ENCODE measurements around the gene SLC24A4.

The SLC24A4 gene

DNA sequence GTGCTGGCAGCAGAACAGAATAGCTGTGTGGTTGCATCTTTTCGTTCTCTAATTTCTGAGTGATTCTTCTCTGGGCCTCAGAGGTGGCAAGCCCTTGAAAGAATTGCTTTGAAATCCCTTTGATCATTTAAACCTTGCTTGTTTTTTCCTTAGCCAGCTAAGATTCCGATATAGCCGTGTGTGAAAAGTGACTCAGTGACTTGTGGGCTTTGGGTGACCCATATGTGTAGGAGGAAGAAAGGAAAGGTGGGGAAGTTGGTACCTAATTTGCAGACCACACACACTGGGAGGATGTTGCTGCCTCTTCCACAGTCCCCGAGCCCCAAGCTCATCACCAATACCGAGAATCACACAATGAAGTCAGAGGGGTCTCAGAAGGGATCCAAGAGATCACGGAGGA is 18.8 kb downstream of the SLC24A4 start:
- peaks cover 4% of the 10 kb centered on the region for H3K27me3 ChIP-seq (ENCODE audit: insufficient read depth, poor library complexity, severe bottlenecking)
- DNase-seq (ENCODE audit: low read depth in 1 of 2, low spot score in 1 of 2): no peak
- TF ChIP-seq, protein P1, sequence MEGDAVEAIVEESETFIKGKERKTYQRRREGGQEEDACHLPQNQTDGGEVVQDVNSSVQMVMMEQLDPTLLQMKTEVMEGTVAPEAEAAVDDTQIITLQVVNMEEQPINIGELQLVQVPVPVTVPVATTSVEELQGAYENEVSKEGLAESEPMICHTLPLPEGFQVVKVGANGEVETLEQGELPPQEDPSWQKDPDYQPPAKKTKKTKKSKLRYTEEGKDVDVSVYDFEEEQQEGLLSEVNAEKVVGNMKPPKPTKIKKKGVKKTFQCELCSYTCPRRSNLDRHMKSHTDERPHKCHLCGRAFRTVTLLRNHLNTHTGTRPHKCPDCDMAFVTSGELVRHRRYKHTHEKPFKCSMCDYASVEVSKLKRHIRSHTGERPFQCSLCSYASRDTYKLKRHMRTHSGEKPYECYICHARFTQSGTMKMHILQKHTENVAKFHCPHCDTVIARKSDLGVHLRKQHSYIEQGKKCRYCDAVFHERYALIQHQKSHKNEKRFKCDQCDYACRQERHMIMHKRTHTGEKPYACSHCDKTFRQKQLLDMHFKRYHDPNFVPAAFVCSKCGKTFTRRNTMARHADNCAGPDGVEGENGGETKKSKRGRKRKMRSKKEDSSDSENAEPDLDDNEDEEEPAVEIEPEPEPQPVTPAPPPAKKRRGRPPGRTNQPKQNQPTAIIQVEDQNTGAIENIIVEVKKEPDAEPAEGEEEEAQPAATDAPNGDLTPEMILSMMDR (IDR thresholded peaks at IDR 0.05; ENCODE audit: insufficient read depth, low read length): no peak
- TF ChIP-seq GABPA (IDR thresholded peaks at IDR 0.05; ENCODE audit: low read depth): no peak
- TF ChIP-seq, protein P2, sequence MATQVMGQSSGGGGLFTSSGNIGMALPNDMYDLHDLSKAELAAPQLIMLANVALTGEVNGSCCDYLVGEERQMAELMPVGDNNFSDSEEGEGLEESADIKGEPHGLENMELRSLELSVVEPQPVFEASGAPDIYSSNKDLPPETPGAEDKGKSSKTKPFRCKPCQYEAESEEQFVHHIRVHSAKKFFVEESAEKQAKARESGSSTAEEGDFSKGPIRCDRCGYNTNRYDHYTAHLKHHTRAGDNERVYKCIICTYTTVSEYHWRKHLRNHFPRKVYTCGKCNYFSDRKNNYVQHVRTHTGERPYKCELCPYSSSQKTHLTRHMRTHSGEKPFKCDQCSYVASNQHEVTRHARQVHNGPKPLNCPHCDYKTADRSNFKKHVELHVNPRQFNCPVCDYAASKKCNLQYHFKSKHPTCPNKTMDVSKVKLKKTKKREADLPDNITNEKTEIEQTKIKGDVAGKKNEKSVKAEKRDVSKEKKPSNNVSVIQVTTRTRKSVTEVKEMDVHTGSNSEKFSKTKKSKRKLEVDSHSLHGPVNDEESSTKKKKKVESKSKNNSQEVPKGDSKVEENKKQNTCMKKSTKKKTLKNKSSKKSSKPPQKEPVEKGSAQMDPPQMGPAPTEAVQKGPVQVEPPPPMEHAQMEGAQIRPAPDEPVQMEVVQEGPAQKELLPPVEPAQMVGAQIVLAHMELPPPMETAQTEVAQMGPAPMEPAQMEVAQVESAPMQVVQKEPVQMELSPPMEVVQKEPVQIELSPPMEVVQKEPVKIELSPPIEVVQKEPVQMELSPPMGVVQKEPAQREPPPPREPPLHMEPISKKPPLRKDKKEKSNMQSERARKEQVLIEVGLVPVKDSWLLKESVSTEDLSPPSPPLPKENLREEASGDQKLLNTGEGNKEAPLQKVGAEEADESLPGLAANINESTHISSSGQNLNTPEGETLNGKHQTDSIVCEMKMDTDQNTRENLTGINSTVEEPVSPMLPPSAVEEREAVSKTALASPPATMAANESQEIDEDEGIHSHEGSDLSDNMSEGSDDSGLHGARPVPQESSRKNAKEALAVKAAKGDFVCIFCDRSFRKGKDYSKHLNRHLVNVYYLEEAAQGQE (IDR thresholded peaks at IDR 0.05; ENCODE audit: insufficient replicate concordance, low read depth): no peak
- no peak for TF ChIP-seq SPI1 (IDR thresholded peaks at IDR 0.05; ENCODE audit: borderline replicate concordance, low read depth)
- no peak for TF ChIP-seq POLR2AphosphoS5 (IDR thresholded peaks at IDR 0.05; ENCODE audit: low read depth)
- no peak overlapping the region for H3K4me3 ChIP-seq (replicated peaks; ENCODE audit: insufficient read depth, low read length)
- H3K27ac ChIP-seq (replicated peaks): no peak overlapping the region

DNA sequence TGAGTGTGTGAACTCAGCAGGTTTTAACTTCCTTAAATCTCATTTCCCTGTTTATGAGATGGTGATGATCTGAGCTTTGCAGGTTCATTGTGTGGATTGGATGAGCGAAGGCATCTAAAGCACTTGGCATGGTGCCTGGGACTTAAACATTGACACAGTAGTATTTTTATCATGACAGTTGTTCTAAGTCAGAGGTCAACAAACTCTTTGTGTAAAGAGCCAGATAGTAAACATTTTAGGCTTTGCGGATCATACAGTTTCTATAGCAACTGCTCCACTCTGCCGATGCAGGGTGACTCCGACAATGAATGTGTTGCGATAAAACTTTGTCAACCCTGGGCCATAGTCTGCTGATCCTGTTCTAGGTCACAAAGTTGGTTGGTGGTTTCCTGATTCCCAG is 25.2 kb downstream of the SLC24A4 start:
- no peak for DNase-seq (ENCODE audit: low read depth in 1 of 2, low spot score in 1 of 2)

DNA sequence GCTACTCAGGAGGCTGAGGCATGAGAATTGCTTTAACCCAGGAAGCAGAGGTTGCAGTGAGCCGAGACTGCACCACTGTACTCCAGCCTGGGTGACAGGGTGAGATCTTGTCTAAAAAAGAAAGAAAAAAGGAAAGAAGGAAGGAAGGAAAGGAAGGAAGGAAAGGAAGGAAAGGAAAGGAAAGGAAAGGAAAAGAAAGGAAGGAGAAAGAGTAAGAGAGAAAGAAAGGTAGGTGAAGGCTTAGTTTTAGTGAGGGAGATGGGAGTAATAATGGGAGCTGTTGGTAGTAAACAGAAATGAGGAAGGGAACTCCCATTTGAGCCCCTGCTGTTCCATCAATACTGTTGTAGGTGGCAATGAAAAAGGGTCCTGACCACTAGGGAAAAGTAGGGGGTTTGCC is 28.8 kb downstream of the SLC24A4 start:
- Histone ChIP-seq H3K4me3 (replicated peaks; ENCODE audit: insufficient read depth, low read length) (no peak overlapping the region), H3K27me3 (ENCODE audit: insufficient read depth, poor library complexity, severe bottlenecking) (peaks cover 4% of the 10 kb centered on the region), H3K27ac (replicated peaks) (no peak overlapping the region)
- no peak for TF ChIP-seq POLR2AphosphoS5 (IDR thresholded peaks at IDR 0.05; ENCODE audit: low read depth)
- no peak for TF ChIP-seq SPI1 (IDR thresholded peaks at IDR 0.05; ENCODE audit: borderline replicate concordance, low read depth)
- TF ChIP-seq GABPA (IDR thresholded peaks at IDR 0.05; ENCODE audit: low read depth): no peak
- no peak for DNase-seq (ENCODE audit: low read depth in 1 of 2, low spot score in 1 of 2)

More for the DNA sequence above, 25.2 kb downstream of the SLC24A4 start:
- no peak overlapping the region for H3K27ac ChIP-seq (replicated peaks)
- no peak overlapping the region for H3K4me3 ChIP-seq (replicated peaks; ENCODE audit: insufficient read depth, low read length)
- H3K27me3 ChIP-seq (ENCODE audit: insufficient read depth, poor library complexity, severe bottlenecking): peaks cover 4% of the 10 kb centered on the region
- TF ChIP-seq POLR2AphosphoS5 (IDR thresholded peaks at IDR 0.05; ENCODE audit: low read depth): no peak
- TF ChIP-seq, protein P1 (IDR thresholded peaks at IDR 0.05; ENCODE audit: insufficient read depth, low read length): no peak
- no peak for TF ChIP-seq SPI1 (IDR thresholded peaks at IDR 0.05; ENCODE audit: borderline replicate concordance, low read depth)
- TF ChIP-seq, protein P2 (IDR thresholded peaks at IDR 0.05; ENCODE audit: insufficient replicate concordance, low read depth): no peak
- no peak for TF ChIP-seq GABPA (IDR thresholded peaks at IDR 0.05; ENCODE audit: low read depth)

DNA sequence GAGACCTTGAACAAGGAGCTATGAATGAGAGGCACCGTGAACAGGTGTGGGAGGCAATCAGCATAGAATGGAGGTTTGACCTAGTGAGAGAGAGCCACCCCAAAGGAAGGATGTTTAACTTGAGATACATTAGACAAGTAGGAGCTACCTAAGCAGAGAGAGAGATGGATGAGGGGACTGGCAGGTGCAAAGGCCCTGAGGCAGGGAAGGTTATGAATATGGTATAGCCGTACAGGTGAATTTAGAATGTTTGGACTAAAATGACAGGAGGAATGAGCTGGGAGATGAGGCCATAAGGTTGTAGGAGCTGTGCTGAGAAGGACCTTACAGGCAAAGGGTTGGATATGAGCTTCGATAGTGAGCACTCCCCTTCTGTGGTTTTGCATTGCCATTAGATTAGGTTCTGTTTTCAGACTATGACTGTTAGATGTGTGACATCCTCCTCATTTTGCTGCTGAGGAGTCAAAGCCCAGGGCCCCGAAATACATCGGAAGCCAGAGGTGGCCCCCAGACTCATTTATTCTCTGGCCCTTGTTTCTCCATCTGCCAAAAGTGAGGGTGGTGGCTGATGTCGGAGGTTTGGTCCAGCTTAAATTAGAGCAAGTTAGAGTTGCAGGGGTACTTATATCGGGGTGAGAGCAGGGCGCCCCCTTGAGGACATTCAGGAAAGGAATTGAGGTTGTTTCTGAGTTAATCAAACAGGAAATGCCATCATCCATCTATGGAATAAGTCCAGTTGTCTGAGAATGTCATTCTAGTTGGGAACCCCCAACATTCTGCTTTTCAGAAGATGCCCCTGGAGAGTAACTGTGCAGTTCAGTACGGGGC is 29.4 kb downstream of the SLC24A4 start:
- DNase-seq (ENCODE audit: low read depth in 1 of 2, low spot score in 1 of 2): peak; percentile 11 to 18
- Histone ChIP-seq H3K4me3 (replicated peaks; ENCODE audit: insufficient read depth, low read length) (no peak overlapping the region), H3K27me3 (ENCODE audit: insufficient read depth, poor library complexity, severe bottlenecking) (peaks cover 4% of the 10 kb centered on the region), H3K27ac (replicated peaks) (no peak overlapping the region)
- TF ChIP-seq SPI1 (IDR thresholded peaks at IDR 0.05; ENCODE audit: borderline replicate concordance, low read depth) (no peak), GABPA (IDR thresholded peaks at IDR 0.05; ENCODE audit: low read depth) (no peak)
- TF ChIP-seq, protein P1 (IDR thresholded peaks at IDR 0.05; ENCODE audit: insufficient read depth, low read length): peak; percentile 40
